HG03520 (cell line): ENCODE data around the gene CCNG2.

Source experiments
- ATAC-seq: cut with Tn5 transposase; IDR thresholded peaks from one replicate; pipeline ENCODE4 v1.9.1; 2021; ENCODE audit warnings: mild to moderate bottlenecking, moderate library complexity; ENCODE audit not compliant: unreplicated experiment

Gene CCNG2

GRCh38 chr4:77146186-77147078 is 10.6 kb upstream of the CCNG2 start:
- no peak for ATAC-seq

DNA sequence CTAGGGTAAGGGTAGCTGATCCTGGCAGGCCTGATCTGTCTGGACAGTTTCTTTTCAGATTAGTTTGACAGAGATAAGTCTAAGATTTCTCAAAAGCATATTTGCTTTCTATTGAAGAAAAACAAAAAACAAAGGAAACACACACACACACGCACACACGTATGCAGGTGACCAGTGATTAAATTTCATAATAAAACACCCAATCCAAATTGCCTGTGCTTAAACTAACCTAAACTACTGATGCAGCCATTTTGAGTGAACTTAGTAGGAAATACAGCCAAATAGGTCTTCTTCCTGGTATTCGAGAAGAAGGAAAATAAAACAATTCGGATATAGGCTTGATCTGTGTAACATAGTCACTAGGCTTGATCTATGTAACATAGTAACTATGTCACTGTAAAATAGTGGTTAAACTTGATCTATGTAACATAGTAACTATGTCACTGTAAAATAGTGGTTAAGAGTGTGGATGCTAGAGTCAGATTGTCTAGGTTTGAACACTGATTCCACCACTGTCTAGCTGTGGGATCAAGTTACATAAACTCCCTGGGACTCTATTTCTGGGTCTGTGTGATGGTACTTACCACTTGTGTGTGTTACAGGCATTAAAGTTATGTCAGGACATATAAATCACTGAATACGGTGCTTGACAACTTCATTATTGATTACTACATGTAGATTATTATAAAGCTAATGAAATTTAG is 9.8 kb upstream of the CCNG2 start:
- ATAC-seq = no peak

DNA sequence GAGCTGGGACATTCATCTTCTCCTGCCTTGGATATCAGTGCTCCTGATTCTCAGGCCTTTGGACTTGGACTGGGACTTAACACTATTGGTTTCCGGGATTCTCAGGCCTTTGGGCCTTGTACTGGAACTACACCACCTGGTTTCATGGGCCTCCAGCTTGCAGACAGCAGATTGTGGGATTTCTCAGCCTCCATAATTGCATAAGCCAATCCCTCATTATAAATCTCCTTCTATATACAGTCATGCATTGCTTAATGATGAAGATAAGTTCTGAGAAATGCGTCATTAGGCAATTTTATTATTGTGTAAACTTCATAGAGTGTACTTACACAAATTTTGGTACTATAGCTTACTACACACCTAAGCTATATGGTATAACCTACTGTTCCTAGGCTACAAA is 8.9 kb upstream of the CCNG2 start:
- ATAC-seq = no peak

GRCh38 chr4:77149789-77150188 is 7.2 kb upstream of the CCNG2 start:
- ATAC-seq = no peak

GRCh38 chr4:77151241-77151640 is 5.8 kb upstream of the CCNG2 start:
- ATAC-seq = no peak

- no peak for ATAC-seq
Measured at GRCh38 chr4:77152421-77152820, 4.6 kb upstream of the CCNG2 start.

DNA sequence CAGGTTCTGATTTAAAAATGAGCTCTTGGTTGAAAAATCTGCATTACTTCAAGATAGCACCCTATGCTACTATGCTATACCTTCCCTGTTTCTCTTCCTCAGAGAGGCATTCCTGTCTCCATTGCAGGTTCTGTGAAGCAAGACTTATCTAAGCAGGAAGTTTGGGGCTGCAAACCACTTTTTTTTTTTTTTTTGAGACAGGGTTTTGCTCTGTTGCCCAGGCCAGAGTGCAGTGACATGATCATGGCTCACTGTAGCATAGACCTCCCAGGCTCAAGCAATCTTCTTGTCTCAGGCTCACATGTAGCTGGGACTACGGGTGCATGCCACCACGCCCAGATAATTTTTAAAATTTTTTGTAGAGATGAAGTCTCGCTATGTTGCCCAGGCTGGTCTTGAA is 4.0 kb upstream of the CCNG2 start:
- ATAC-seq = no peak

DNA sequence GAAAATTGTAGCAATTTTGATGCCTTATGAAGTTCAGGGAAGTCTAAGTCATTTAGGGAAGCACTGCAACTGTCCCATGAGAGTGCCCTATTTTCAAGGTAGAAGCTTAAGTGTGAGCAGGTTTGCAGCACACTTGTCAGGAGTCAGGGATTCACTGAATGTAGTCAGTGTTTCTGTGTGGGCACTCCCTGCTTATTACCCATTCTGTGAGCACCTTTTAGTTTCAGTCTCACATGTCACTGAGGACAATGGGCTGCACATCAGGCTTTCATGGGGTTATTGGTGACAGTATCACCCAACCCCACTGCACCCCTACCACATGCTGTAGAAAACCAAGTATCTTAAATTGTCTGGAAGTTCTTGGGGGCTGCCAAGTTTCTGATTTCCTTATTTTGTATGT is 2.9 kb upstream of the CCNG2 start:
- ATAC-seq = no peak

GRCh38 chr4:77154761-77155499 is 2.1 kb upstream of the CCNG2 start:
- ATAC-seq = no peak

- ATAC-seq = no peak
Measured at GRCh38 chr4:77155631-77156452, 1.2 kb upstream of the CCNG2 start.

DNA sequence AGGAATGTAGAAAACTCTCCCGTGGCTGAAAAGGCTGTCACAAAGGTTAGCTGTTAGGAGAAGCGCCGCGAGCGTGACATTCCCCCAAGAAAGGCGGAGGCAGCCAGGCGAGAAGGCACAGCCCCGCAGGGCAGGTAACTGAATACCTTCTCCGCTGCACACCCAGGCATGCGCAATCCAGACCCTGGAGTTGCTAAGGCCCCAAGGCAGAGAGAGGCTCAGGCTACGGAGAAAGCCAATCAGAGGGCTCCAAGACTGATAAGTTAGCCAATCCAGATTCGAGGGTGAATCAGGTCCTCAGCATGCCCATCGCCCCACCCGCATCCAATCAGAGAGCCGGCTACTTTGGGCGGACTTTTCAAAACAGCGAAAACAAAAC is 485 bp upstream of the CCNG2 start:
- ATAC-seq = peak; percentile 90

- ATAC-seq = peak; percentile 44
Measured at GRCh38 chr4:77157859-77158486, 966 bp downstream of the CCNG2 start.

DNA sequence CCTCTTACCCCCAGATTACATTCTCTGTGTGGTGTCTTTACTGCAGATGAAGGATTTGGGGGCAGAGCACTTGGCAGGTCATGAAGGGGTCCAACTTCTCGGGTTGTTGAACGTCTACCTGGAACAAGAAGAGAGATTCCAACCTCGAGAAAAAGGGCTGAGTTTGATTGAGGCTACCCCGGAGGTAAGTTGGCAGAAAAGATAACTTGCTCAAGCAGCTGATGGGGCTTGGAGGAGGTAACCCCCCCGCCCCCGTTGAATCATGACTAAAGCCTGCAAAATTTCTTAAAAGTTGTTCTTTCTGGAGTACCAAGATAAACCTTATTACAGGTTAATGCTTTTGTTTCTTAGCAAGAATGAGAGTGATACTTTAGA is 1.5 kb downstream of the CCNG2 start:
- no peak for ATAC-seq

DNA sequence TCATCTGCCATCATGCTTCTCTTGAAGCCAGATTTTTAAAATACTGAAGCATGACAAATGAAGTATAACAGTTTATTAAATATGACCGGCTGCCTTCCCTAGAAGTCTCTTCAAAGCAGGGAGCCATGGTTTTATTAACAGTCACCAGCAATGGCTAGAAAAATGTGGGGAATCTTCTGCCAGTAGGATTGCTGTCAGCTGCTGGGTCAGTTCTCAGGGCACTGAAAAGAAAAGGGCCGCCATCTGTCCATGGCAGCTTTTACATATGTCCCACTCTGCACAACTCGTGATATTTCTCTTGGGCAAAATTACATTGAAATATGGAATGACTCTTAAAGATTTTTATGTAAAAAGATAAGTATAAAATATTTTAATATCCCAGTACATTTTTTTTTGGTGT is 2.8 kb downstream of the CCNG2 start:
- no peak for ATAC-seq

- no peak for ATAC-seq
Measured at GRCh38 chr4:77163641-77164040, 6.6 kb downstream of the CCNG2 start.

GRCh38 chr4:77167173-77167572 is 10.2 kb downstream of the CCNG2 start:
- ATAC-seq = no peak

DNA sequence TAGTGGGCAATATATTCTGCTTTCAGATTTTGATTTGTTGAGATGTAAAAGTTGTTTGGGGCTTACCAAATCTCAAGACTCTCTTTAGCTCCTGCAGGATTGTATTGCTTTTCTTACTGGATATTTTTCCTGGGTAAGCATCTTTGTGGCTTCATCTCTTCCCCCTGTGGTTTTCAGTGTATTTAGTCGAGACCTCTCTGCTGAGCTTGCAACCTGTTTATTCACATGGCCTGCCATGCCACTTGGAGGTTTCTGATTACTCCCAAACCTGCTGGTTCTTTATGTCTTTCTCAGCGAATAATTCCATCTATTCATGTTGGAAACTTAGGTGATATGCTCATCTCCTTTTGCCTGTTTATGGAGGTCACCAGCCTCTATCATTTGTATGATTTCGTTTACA is 10.9 kb downstream of the CCNG2 start:
- no peak for ATAC-seq

- ATAC-seq = no peak
Measured at GRCh38 chr4:77169481-77169880, 12.5 kb downstream of the CCNG2 start.

DNA sequence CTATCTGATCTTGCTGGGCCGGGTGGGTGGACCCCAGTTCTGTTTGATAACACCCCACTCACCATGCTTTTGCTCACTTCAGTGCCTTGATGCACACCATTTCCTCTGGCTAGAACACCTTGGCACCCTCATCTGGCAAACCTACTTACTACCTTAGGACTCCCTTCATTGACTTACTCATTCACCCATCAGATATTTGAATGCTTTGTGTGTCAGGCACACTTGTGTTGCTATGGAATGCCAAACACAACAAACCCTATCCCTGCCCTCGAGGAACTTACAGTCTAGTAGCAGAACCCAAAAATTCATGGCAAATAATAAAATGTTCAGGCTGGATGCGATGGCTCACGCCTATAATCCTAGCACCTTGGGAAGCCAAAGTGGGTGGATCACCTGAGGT is 13.9 kb downstream of the CCNG2 start:
- ATAC-seq = no peak

GRCh38 chr4:77172336-77172735 is 15.3 kb downstream of the CCNG2 start:
- ATAC-seq = no peak
